ENCODE data around the gene SLC22A16.
"Not testable (repeated sequence)": the region's sequence is repeated elsewhere in the genome, so short reads cannot be mapped to it uniquely, and the experiment has no call there.

SLC22A16 gene

GRCh38 chr6:110459137-110459536, 17.3 kb downstream of the SLC22A16 start:
- H3K4me2 ChIP-seq (ENCODE audit: low read length, poor library complexity, severe bottlenecking), result no peak overlapping the region
- DNase-seq, result no peak
- H3K4ac ChIP-seq (ENCODE audit: low read depth in 1 of 2, low read length in 2 of 2), result no peak overlapping the region
- H3K14ac ChIP-seq (ENCODE audit: low read length in 2 of 2), result no peak overlapping the region
- H2AK5ac ChIP-seq (ENCODE audit: low read length, severe bottlenecking), result no peak overlapping the region
- no peak overlapping the region for H3K4me3 ChIP-seq (ENCODE audit: insufficient read depth in 1 of 2, low read depth in 1 of 2, low read length in 2 of 2)
- H2BK120ac ChIP-seq (ENCODE audit: low read depth, low read length), result no peak overlapping the region
- 100% methylated on average over 1 of the region's 2 CpGs for WGBS
- H3K9me3 ChIP-seq (ENCODE audit: control insufficient read depth, low read length), result peaks cover 28% of the 10 kb centered on the region
- H2AFZ ChIP-seq (ENCODE audit: low read depth, low read length), result no peak overlapping the region
- H3K18ac ChIP-seq (ENCODE audit: low read depth in 1 of 2, low read length in 2 of 2), result no peak overlapping the region
- no peak overlapping the region for H4K8ac ChIP-seq (ENCODE audit: low read length)
- no peak overlapping the region for H4K91ac ChIP-seq (ENCODE audit: low read length)
- no peaks in the 10 kb centered on the region for H3K79me1 ChIP-seq (replicated peaks; ENCODE audit: low read length, poor library complexity, severe bottlenecking)
- H2BK5ac ChIP-seq (ENCODE audit: low read depth, low read length, poor library complexity, severe bottlenecking), result no peak overlapping the region
- H2BK15ac ChIP-seq (ENCODE audit: low read depth, poor library complexity, severe bottlenecking), result no peak overlapping the region
- no peaks in the 10 kb centered on the region for H3K4me1 ChIP-seq (ENCODE audit: control insufficient read depth, insufficient read depth, low read depth, low read length)
- H2BK12ac ChIP-seq (ENCODE audit: low read length in 2 of 2), result no peak overlapping the region
- no peak overlapping the region for H3K27ac ChIP-seq (ENCODE audit: low read length, poor library complexity, severe bottlenecking)
- no peaks in the 10 kb centered on the region for H3K36me3 ChIP-seq (ENCODE audit: control insufficient read depth in 1 of 2, insufficient read depth in 2 of 2, low read depth in 1 of 2, low read length in 2 of 2)
- no peak overlapping the region for H3K23ac ChIP-seq (ENCODE audit: low read length in 2 of 2)
- H3K27me3 ChIP-seq (ENCODE audit: control insufficient read depth in 1 of 2, insufficient read depth in 1 of 2, low read length in 2 of 2), result peaks cover 0 to 9% of the 10 kb centered on the region in 2 experiments
- no peak overlapping the region for H3K9ac ChIP-seq (ENCODE audit: low read length)

GRCh38 chr6:110458476-110458875, 17.9 kb downstream of the SLC22A16 start:
- Histone ChIP-seq H4K8ac (ENCODE audit: low read length) (no peak overlapping the region), H3K4ac (ENCODE audit: low read depth in 1 of 2, low read length in 2 of 2) (no peak overlapping the region), H3K4me3 (ENCODE audit: insufficient read depth in 1 of 2, low read depth in 1 of 2, low read length in 2 of 2) (no peak overlapping the region), H2BK120ac (ENCODE audit: low read depth, low read length) (no peak overlapping the region), H3K4me2 (ENCODE audit: low read length, poor library complexity, severe bottlenecking) (no peak overlapping the region), H4K91ac (ENCODE audit: low read length) (no peak overlapping the region), H3K9me3 (ENCODE audit: control insufficient read depth, low read length) (peaks cover 21% of the 10 kb centered on the region), H3K23ac (ENCODE audit: low read length in 2 of 2) (no peak overlapping the region), H3K27ac (ENCODE audit: low read length, poor library complexity, severe bottlenecking) (no peak overlapping the region), H2BK15ac (ENCODE audit: low read depth, poor library complexity, severe bottlenecking) (no peak overlapping the region), H3K18ac (ENCODE audit: low read depth in 1 of 2, low read length in 2 of 2) (no peak overlapping the region), H2BK5ac (ENCODE audit: low read depth, low read length, poor library complexity, severe bottlenecking) (no peak overlapping the region), H2AFZ (ENCODE audit: low read depth, low read length) (no peak overlapping the region), H3K14ac (ENCODE audit: low read length in 2 of 2) (no peak overlapping the region), H2BK12ac (ENCODE audit: low read length in 2 of 2) (no peak overlapping the region), H3K4me1 (ENCODE audit: control insufficient read depth, insufficient read depth, low read depth, low read length) (no peaks in the 10 kb centered on the region), H2AK5ac (ENCODE audit: low read length, severe bottlenecking) (no peak overlapping the region), H3K79me1 (replicated peaks; ENCODE audit: low read length, poor library complexity, severe bottlenecking) (no peaks in the 10 kb centered on the region), H3K36me3 (ENCODE audit: control insufficient read depth in 1 of 2, insufficient read depth in 2 of 2, low read depth in 1 of 2, low read length in 2 of 2) (no peaks in the 10 kb centered on the region), H3K27me3 (ENCODE audit: control insufficient read depth in 1 of 2, insufficient read depth in 1 of 2, low read length in 2 of 2) (peaks cover 0 to 9% of the 10 kb centered on the region in 2 experiments), H3K9ac (ENCODE audit: low read length) (no peak overlapping the region)
- WGBS, result 83% methylated on average over 1 of the region's 1 CpG
- no peak for DNase-seq

GRCh38 chr6:110457567-110458175, 18.7 kb downstream of the SLC22A16 start:
- not testable (repeated sequence) for H4K91ac ChIP-seq (ENCODE audit: low read length); H3K23ac ChIP-seq (ENCODE audit: low read length in 2 of 2); H3K79me1 ChIP-seq (replicated peaks; ENCODE audit: low read length, poor library complexity, severe bottlenecking); H3K4me3 ChIP-seq (ENCODE audit: insufficient read depth in 1 of 2, low read depth in 1 of 2, low read length in 2 of 2); H2AFZ ChIP-seq (ENCODE audit: low read depth, low read length); H3K9ac ChIP-seq (ENCODE audit: low read length); H2BK120ac ChIP-seq (ENCODE audit: low read depth, low read length); H3K36me3 ChIP-seq (ENCODE audit: control insufficient read depth in 1 of 2, insufficient read depth in 2 of 2, low read depth in 1 of 2, low read length in 2 of 2); H2BK5ac ChIP-seq (ENCODE audit: low read depth, low read length, poor library complexity, severe bottlenecking); H2BK15ac ChIP-seq (ENCODE audit: low read depth, poor library complexity, severe bottlenecking); H3K18ac ChIP-seq (ENCODE audit: low read depth in 1 of 2, low read length in 2 of 2); H4K8ac ChIP-seq (ENCODE audit: low read length); H3K4ac ChIP-seq (ENCODE audit: low read depth in 1 of 2, low read length in 2 of 2); H3K4me2 ChIP-seq (ENCODE audit: low read length, poor library complexity, severe bottlenecking); H3K4me1 ChIP-seq (ENCODE audit: control insufficient read depth, insufficient read depth, low read depth, low read length); H2BK12ac ChIP-seq (ENCODE audit: low read length in 2 of 2); H3K27ac ChIP-seq (ENCODE audit: low read length, poor library complexity, severe bottlenecking); H2AK5ac ChIP-seq (ENCODE audit: low read length, severe bottlenecking); H3K27me3 ChIP-seq (ENCODE audit: control insufficient read depth in 1 of 2, insufficient read depth in 1 of 2, low read length in 2 of 2); H3K14ac ChIP-seq (ENCODE audit: low read length in 2 of 2)
- 75% methylated on average over 7 of the region's 8 CpGs for WGBS
- H3K9me3 ChIP-seq (ENCODE audit: control insufficient read depth, low read length), result peaks cover 15% of the 10 kb centered on the region
- DNase-seq, result peak; percentile 9

GRCh38 chr6:110456694-110457093, 19.7 kb downstream of the SLC22A16 start:
- Histone ChIP-seq H3K4ac (ENCODE audit: low read depth in 1 of 2, low read length in 2 of 2) (no peak overlapping the region), H2AFZ (ENCODE audit: low read depth, low read length) (no peak overlapping the region), H3K36me3 (ENCODE audit: control insufficient read depth in 1 of 2, insufficient read depth in 2 of 2, low read depth in 1 of 2, low read length in 2 of 2) (no peaks in the 10 kb centered on the region), H2BK120ac (ENCODE audit: low read depth, low read length) (no peak overlapping the region), H3K18ac (ENCODE audit: low read depth in 1 of 2, low read length in 2 of 2) (no peak overlapping the region), H3K79me1 (replicated peaks; ENCODE audit: low read length, poor library complexity, severe bottlenecking) (no peaks in the 10 kb centered on the region), H3K4me3 (ENCODE audit: insufficient read depth in 1 of 2, low read depth in 1 of 2, low read length in 2 of 2) (no peak overlapping the region), H4K91ac (ENCODE audit: low read length) (no peak overlapping the region), H3K14ac (ENCODE audit: low read length in 2 of 2) (no peak overlapping the region), H3K27ac (ENCODE audit: low read length, poor library complexity, severe bottlenecking) (no peak overlapping the region), H3K23ac (ENCODE audit: low read length in 2 of 2) (no peak overlapping the region), H3K27me3 (ENCODE audit: control insufficient read depth in 1 of 2, insufficient read depth in 1 of 2, low read length in 2 of 2) (peaks cover 0 to 9% of the 10 kb centered on the region in 2 experiments), H3K4me1 (ENCODE audit: control insufficient read depth, insufficient read depth, low read depth, low read length) (no peaks in the 10 kb centered on the region), H3K4me2 (ENCODE audit: low read length, poor library complexity, severe bottlenecking) (no peak overlapping the region), H2AK5ac (ENCODE audit: low read length, severe bottlenecking) (no peak overlapping the region), H3K9me3 (ENCODE audit: control insufficient read depth, low read length) (peaks cover 9% of the 10 kb centered on the region), H3K9ac (ENCODE audit: low read length) (no peak overlapping the region), H2BK5ac (ENCODE audit: low read depth, low read length, poor library complexity, severe bottlenecking) (no peak overlapping the region), H4K8ac (ENCODE audit: low read length) (no peak overlapping the region), H2BK15ac (ENCODE audit: low read depth, poor library complexity, severe bottlenecking) (no peak overlapping the region), H2BK12ac (ENCODE audit: low read length in 2 of 2) (no peak overlapping the region)
- 80% methylated on average over 3 of the region's 3 CpGs for whole genome bisulfite sequencing
- no peak for DNase-seq

Data from mesenchymal stem cell (in vitro differentiated cells and primary cell).